ENCODE results near the gene CSNK1A1. TPM values are rescaled to one million over a fixed set of nuclear protein-coding genes. Genes with fewer than 3 reads are reported as not detected.

The CSNK1A1 gene
- total RNA-seq, 1 donor from 2014 or later, result 198 TPM

- H3K27me3 ChIP-seq (ENCODE audit: low read depth), result no peaks in the 10 kb centered on the region
- ATAC-seq, result no peak
- H3K9me3 ChIP-seq, result no peaks in the 10 kb centered on the region
- intact Hi-C loops (cut with DNase I), result no loop called here
- no peak for TF ChIP-seq CTCF (IDR thresholded peaks at IDR 0.05)
- H3K4me1 ChIP-seq, result peaks cover 50% of the 10 kb centered on the region
- peak overlapping the region; percentile 82 for H3K27ac ChIP-seq
- H3K36me3 ChIP-seq, result no peaks in the 10 kb centered on the region
- H3K4me3 ChIP-seq, result no peak overlapping the region
- no peak for DNase-seq
These were observed 97.4 kb downstream of the CSNK1A1 start for GRCh38 chr5:149453618-149454415.

GRCh38 chr5:149452665-149453617 is 98.3 kb downstream of the CSNK1A1 start:
- H3K27ac ChIP-seq, result peak overlapping the region; percentile 82
- no peaks in the 10 kb centered on the region for H3K27me3 ChIP-seq (ENCODE audit: low read depth)
- no peak for TF ChIP-seq CTCF (IDR thresholded peaks at IDR 0.05)
- ATAC-seq (peak; percentile 24 to 27), DNase-seq (no peak)
- intact Hi-C loops (cut with DNase I), result no loop called here
- no peaks in the 10 kb centered on the region for H3K9me3 ChIP-seq
- no peak overlapping the region for H3K4me3 ChIP-seq
- H3K36me3 ChIP-seq, result no peaks in the 10 kb centered on the region
- peaks cover 53% of the 10 kb centered on the region for H3K4me1 ChIP-seq

- ATAC-seq (peak; percentile 82 to 87), DNase-seq (peak; percentile 82)
- intact Hi-C loops (cut with DNase I), result no loop called here
- Histone ChIP-seq H3K27me3 (ENCODE audit: low read depth) (no peaks in the 10 kb centered on the region), H3K9me3 (no peaks in the 10 kb centered on the region), H3K36me3 (no peaks in the 10 kb centered on the region), H3K4me1 (peaks cover 53% of the 10 kb centered on the region), H3K4me3 (no peak overlapping the region), H3K27ac (peak overlapping the region; percentile 82)
- peak; percentile 24 for TF ChIP-seq CTCF (IDR thresholded peaks at IDR 0.05)
These were observed 99.1 kb downstream of the CSNK1A1 start for GRCh38 chr5:149452007-149452664.

- no peaks in the 10 kb centered on the region for H3K9me3 ChIP-seq
- DNase-seq (no peak), ATAC-seq (peak; percentile 34 to 44)
- H3K27ac ChIP-seq, result peak overlapping the region; percentile 82
- TF ChIP-seq CTCF (IDR thresholded peaks at IDR 0.05), result no peak
- intact Hi-C loops (cut with DNase I), result no loop called here
- H3K4me3 ChIP-seq, result no peak overlapping the region
- peaks cover 58% of the 10 kb centered on the region for H3K4me1 ChIP-seq
- H3K36me3 ChIP-seq, result no peaks in the 10 kb centered on the region
- H3K27me3 ChIP-seq (ENCODE audit: low read depth), result no peaks in the 10 kb centered on the region
These were observed 101.0 kb downstream of the CSNK1A1 start for GRCh38 chr5:149450199-149450598.
